B cell (primary cell): ENCODE results near the gene PARP8. TPM values are rescaled to one million over a fixed set of nuclear protein-coding genes. Genes with fewer than 3 reads are reported as not detected.

ENCODE experiments used
- ATAC-seq: fragments of 200-7000 bp; cut with Tn5 transposase; one replicate; pipeline ENCODE4 v1.10.0; 2021; ENCODE audit warnings: low read depth, mild to moderate bottlenecking, moderate number of reproducible peaks, moderate library complexity
- CTCF ChIA-PET: fragments of 350-600 bp; sonication (Branson Sonifier 250); formaldehyde crosslinking; loops from one replicate; lab custom pipeline; 2021; ENCODE audit warnings: antibody characterized with exemption, inconsistent platforms; lab: Charles Lee
- POLR2A ChIA-PET: fragments of 350-600 bp; sonication (Branson Sonifier 250); formaldehyde crosslinking; loops from one replicate; lab custom pipeline; 2021; ENCODE audit warnings: antibody characterized with exemption; lab: Charles Lee
- DNase-seq: peaks from one replicate; pipeline ENCODE4 v3.0.0; 2013
- H2AFZ ChIP-seq: 2 replicates; pipeline ENCODE4 v1.6.1; 2012; ENCODE audit warnings: mild to moderate bottlenecking, low read depth, low read length; ENCODE audit not compliant: insufficient read depth, poor library complexity, severe bottlenecking
- H3K27ac ChIP-seq, 2 donors: 1 replicate in 1 of 2; 2 replicates in 1 of 2; pipeline ENCODE4 v1.5.1; 2012 to 2013; ENCODE audit warnings: low read length in 2 of 2, mild to moderate bottlenecking in 2 of 2, moderate library complexity in 1 of 2
- H3K27me3 ChIP-seq, 4 experiments: fragments of 200-600 bp in 1 of 4; sonication (generic) in 1 of 4; replicated peaks in 1 of 4; 1 replicate in 2 of 4; 2 replicates in 2 of 4; pipeline versions ENCODE4 v1.6.1 to v1.7.0; 2013 to 2016; ENCODE audit warnings: low read length in 3 of 4, mild to moderate bottlenecking in 2 of 4, mixed read lengths in 1 of 4, moderate library complexity in 1 of 4; ENCODE audit not compliant: insufficient read depth in 4 of 4, control insufficient read depth in 3 of 4; ENCODE audit errors: control extremely low read depth in 1 of 4
- H3K36me3 ChIP-seq, 2 experiments: replicated peaks in 1 of 2; 1 replicate in 1 of 2; 2 replicates in 1 of 2; pipeline versions ENCODE4 v1.6.1 to v1.7.1; 2013; ENCODE audit warnings: low read length in 1 of 2; ENCODE audit not compliant: insufficient read depth in 2 of 2, control insufficient read depth in 1 of 2; ENCODE audit errors: control extremely low read depth in 1 of 2, extremely low read depth in 1 of 2
- H3K4me1 ChIP-seq, 2 donors: fragments of 200-600 bp in 1 of 2; sonication (generic) in 1 of 2; 1 replicate in 1 of 2; 2 replicates in 1 of 2; pipeline versions ENCODE4 v1.5.1 to v1.6.1; 2013 to 2017; ENCODE audit warnings: low read length in 2 of 2; ENCODE audit not compliant: control insufficient read depth in 2 of 2, insufficient read depth in 2 of 2
- H3K4me2 ChIP-seq: replicated peaks from 2 replicates; pipeline ENCODE3; 2012; ENCODE audit warnings: mild to moderate bottlenecking, low read depth, low read length; ENCODE audit not compliant: poor library complexity, severe bottlenecking
- H3K4me3 ChIP-seq, 5 experiments: fragments of 200-600 bp in 1 of 5; sonication (generic) in 1 of 5; 1 replicate in 3 of 5; 2 replicates in 2 of 5; pipeline versions ENCODE4 v1.5.1 to v1.7.0; 2011 to 2016; ENCODE audit warnings: low read length in 4 of 5, mild to moderate bottlenecking in 4 of 5, low read depth in 2 of 5, control low read depth in 1 of 5, moderate library complexity in 1 of 5; ENCODE audit not compliant: insufficient read depth in 1 of 5; ENCODE audit errors: control extremely low read depth in 1 of 5, extremely low read depth in 1 of 5
- H3K79me2 ChIP-seq: fragments of 200-600 bp; sonication (generic); one replicate; pipeline ENCODE4 v1.6.0; 2016; ENCODE audit warnings: low read length; ENCODE audit not compliant: control insufficient read depth, insufficient read depth
- H3K9ac ChIP-seq: fragments of 200-600 bp; sonication (generic); 2 replicates; pipeline ENCODE4 v1.6.1; 2017; ENCODE audit warnings: mild to moderate bottlenecking, low read length, moderate library complexity
- H3K9me3 ChIP-seq, 3 donors: one replicate each; pipeline versions ENCODE4 v1.6.1 to v1.7.1; 2013; ENCODE audit warnings: low read length in 2 of 3; ENCODE audit not compliant: control insufficient read depth in 2 of 3, insufficient read depth in 1 of 3; ENCODE audit errors: control extremely low read depth in 1 of 3
- H4K20me1 ChIP-seq: 2 replicates; pipeline ENCODE4 v1.6.0; 2012; ENCODE audit warnings: mild to moderate bottlenecking, low read length; ENCODE audit not compliant: insufficient read depth, control insufficient read depth, poor library complexity, severe bottlenecking
- H3K27ac Mint-ChIP-seq: one replicate; pipeline ENCODE4 v1.8.0; 2021; ENCODE audit warnings: mixed read lengths
- H3K27me3 Mint-ChIP-seq: one replicate; pipeline ENCODE4 v1.8.0; 2021; ENCODE audit warnings: mixed read lengths
- H3K4me1 Mint-ChIP-seq: one replicate; pipeline ENCODE4 v1.8.0; 2021; ENCODE audit warnings: mixed read lengths
- H3K4me3 Mint-ChIP-seq: one replicate; pipeline ENCODE4 v1.8.0; 2021; ENCODE audit warnings: mixed read lengths
- H3K9me3 Mint-ChIP-seq: one replicate; pipeline ENCODE4 v1.8.0; 2022; ENCODE audit warnings: mixed read lengths; ENCODE audit not compliant: insufficient read depth
- EZH2 ChIP-seq: IDR thresholded peaks from 2 replicates; pipeline ENCODE4 v1.6.1; 2012; ENCODE audit warnings: borderline replicate concordance, low read depth, mild to moderate bottlenecking, moderate library complexity, low read length; ENCODE audit not compliant: insufficient read depth, poor library complexity, severe bottlenecking
- WGBS: methylation state at CpG from one replicate; pipeline ENCODE4 v1.1.5; 2013; ENCODE audit warnings: missing lambda C conversion rate; ENCODE audit not compliant: insufficient coverage; 5-methylcytosine and 5-hydroxymethylcytosine counted together
- intact Hi-C: fragments of 100-400 bp; cut with micrococcal nuclease; formaldehyde crosslinking; loops from one replicate; pipeline ENCODE4 v1.10.0; 2022
- polyA plus RNA-seq: library from polyadenylated mRNA; depleted of rRNA; stranded (reverse); fragments of >200 nt; gene quantifications from 2 replicates; pipeline ENCODE4 v1.2.3, GENCODE V29; 2012
- total RNA-seq, 2 donors: library from RNA; stranded (reverse); fragments of 120-200 nt in 1 of 2; gene quantifications; 1 replicate in 1 of 2; 2 replicates in 1 of 2; pipeline versions ENCODE4 v1.2.3 to v1.2.4, GENCODE V29; 2013 to 2022
- TF ChIP-seq, protein P1 (sequence below): fragments of 200-600 bp; IDR thresholded peaks from one replicate; pipeline ENCODE4 v1.8.0; 2022; ENCODE audit warnings: antibody characterized with exemption, mild to moderate bottlenecking

PARP8 gene
- total and polyA plus RNA-seq, 2 donors (not counting 1 experiment from before 2014, with no cell fraction given) = 36.2 to 83.6 TPM

DNA sequence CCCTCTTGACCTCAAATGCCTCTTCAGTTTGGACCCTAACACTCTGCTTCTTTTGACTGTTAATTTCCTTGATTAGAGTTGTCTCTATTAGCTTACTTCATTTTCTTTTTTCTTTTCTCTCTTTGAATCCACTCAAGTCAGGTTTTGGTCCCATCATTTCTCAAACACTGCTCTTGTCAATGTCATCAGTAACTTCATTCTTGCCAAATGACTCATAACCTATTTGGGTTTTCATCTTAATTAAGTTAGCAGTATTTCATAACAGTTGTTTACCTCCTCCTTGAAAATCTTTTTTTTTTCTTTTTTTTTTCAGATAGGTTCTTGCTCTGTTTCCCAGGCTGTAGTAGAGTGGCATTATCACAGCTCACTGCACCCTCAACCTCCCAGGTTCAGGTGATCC lies 119.6 kb downstream of the PARP8 start:
- CTCF ChIA-PET = no interaction called here

DNA sequence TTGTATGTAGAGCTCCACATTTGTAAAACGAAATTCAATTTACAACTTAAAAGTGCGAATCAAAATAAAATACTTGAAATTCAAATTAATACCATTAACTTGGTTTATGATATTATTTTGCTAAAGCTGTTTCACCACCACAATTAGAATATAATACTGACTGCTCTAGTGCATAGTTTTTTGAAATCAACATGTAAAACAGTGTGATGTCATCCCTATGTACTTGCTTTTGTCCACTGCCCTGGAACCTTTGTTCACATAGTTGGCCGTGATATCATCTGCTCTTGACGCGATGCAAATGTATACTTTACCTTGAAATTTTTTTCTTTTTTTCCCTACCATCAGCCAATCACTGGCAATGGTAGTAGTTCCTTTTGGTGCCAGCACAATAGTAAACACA lies 125.4 kb downstream of the PARP8 start:
- H3K4me3 ChIP-seq = no peak overlapping the region
- Mint-ChIP-seq H3K4me3 (no peak overlapping the region), H3K27ac (no peak overlapping the region), H3K27me3 (no peaks in the 10 kb centered on the region), H3K9me3 (no peaks in the 10 kb centered on the region), H3K4me1 (no peaks in the 10 kb centered on the region)
- no peaks in the 10 kb centered on the region for H3K9me3 ChIP-seq
- H3K79me2 ChIP-seq = no peaks in the 10 kb centered on the region
- intact Hi-C loops = no loop called here
- no CpG with 5 or more reads among the region's 5 CpGs for WGBS
- peaks cover 24 to 50% of the 10 kb centered on the region in 2 experiments for H3K36me3 ChIP-seq
- H3K27me3 ChIP-seq = no peaks in the 10 kb centered on the region
- no peak overlapping the region for H3K4me2 ChIP-seq
- ATAC-seq (no peak), DNase-seq (no peak)
- no peaks in the 10 kb centered on the region for H3K4me1 ChIP-seq
- POLR2A ChIA-PET = no interaction called here
- H4K20me1 ChIP-seq = no peaks in the 10 kb centered on the region
- H3K9ac ChIP-seq = no peak overlapping the region
- H2AFZ ChIP-seq = no peak overlapping the region
- H3K27ac ChIP-seq = no peak overlapping the region
- TF ChIP-seq EZH2 = no peak
- TF ChIP-seq, protein P1, sequence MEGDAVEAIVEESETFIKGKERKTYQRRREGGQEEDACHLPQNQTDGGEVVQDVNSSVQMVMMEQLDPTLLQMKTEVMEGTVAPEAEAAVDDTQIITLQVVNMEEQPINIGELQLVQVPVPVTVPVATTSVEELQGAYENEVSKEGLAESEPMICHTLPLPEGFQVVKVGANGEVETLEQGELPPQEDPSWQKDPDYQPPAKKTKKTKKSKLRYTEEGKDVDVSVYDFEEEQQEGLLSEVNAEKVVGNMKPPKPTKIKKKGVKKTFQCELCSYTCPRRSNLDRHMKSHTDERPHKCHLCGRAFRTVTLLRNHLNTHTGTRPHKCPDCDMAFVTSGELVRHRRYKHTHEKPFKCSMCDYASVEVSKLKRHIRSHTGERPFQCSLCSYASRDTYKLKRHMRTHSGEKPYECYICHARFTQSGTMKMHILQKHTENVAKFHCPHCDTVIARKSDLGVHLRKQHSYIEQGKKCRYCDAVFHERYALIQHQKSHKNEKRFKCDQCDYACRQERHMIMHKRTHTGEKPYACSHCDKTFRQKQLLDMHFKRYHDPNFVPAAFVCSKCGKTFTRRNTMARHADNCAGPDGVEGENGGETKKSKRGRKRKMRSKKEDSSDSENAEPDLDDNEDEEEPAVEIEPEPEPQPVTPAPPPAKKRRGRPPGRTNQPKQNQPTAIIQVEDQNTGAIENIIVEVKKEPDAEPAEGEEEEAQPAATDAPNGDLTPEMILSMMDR = no peak
- CTCF ChIA-PET = no interaction called here

More for the DNA sequence above, 119.6 kb downstream of the PARP8 start:
- Histone ChIP-seq H4K20me1 (no peaks in the 10 kb centered on the region), H3K79me2 (no peaks in the 10 kb centered on the region), H3K9ac (no peak overlapping the region), H3K4me3 (no peak overlapping the region), H2AFZ (no peak overlapping the region), H3K27ac (no peak overlapping the region), H3K9me3 (no peaks in the 10 kb centered on the region), H3K27me3 (no peaks in the 10 kb centered on the region), H3K36me3 (peaks cover 23 to 51% of the 10 kb centered on the region in 2 experiments), H3K4me2 (no peak overlapping the region), H3K4me1 (no peaks in the 10 kb centered on the region)
- Mint-ChIP-seq H3K27me3 (no peaks in the 10 kb centered on the region), H3K4me1 (no peaks in the 10 kb centered on the region), H3K4me3 (no peak overlapping the region), H3K27ac (no peak overlapping the region), H3K9me3 (no peaks in the 10 kb centered on the region)
- intact Hi-C loops = no loop called here
- DNase-seq (no peak), ATAC-seq (no peak)
- TF ChIP-seq EZH2 = no peak
- TF ChIP-seq, protein P1 = no peak
- POLR2A ChIA-PET = no interaction called here
